Endothelial cell (in vitro differentiated cells): ENCODE measurements around the gene CAMKV. TPM values are rescaled to one million over a fixed set of nuclear protein-coding genes. Genes with fewer than 3 reads are reported as not detected.

Experiments
- DNase-seq: peaks from one replicate; pipeline ENCODE4 v3.0.0; 2021; ENCODE audit warnings: low spot score
- H3K27ac Mint-ChIP-seq: one replicate; pipeline ENCODE4 v1.8.0; 2021; ENCODE audit warnings: mixed read lengths, inconsistent platforms; ENCODE audit not compliant: unreplicated experiment
- H3K27me3 Mint-ChIP-seq: one replicate; pipeline ENCODE4 v1.8.0; 2021; ENCODE audit warnings: mild to moderate bottlenecking, moderate library complexity, mixed read lengths, inconsistent platforms; ENCODE audit not compliant: unreplicated experiment
- H3K36me3 Mint-ChIP-seq: one replicate; pipeline ENCODE4 v1.8.0; 2021; ENCODE audit warnings: mild to moderate bottlenecking, low read depth, mixed read lengths, inconsistent platforms; ENCODE audit not compliant: unreplicated experiment
- H3K4me1 Mint-ChIP-seq: one replicate; pipeline ENCODE4 v1.8.0; 2021; ENCODE audit warnings: mild to moderate bottlenecking, mixed read lengths, inconsistent platforms; ENCODE audit not compliant: unreplicated experiment
- H3K4me3 Mint-ChIP-seq: one replicate; pipeline ENCODE4 v1.8.0; 2021; ENCODE audit warnings: mild to moderate bottlenecking, mixed read lengths, inconsistent platforms; ENCODE audit not compliant: unreplicated experiment
- H3K9me3 Mint-ChIP-seq: one replicate; pipeline ENCODE4 v1.8.0; 2021; ENCODE audit warnings: mixed read lengths, inconsistent platforms; ENCODE audit not compliant: unreplicated experiment
- total RNA-seq: library from RNA; stranded (reverse); fragmentation: NEBNext Ultra II Directional; extraction: Animal tissue kit (Norgen Biotek cat#: 25700); gene quantifications from one replicate; pipeline ENCODE4 v1.2.1, GENCODE V29; 2021; ENCODE audit not compliant: unreplicated experiment
- TF ChIP-seq, protein P1 (sequence below): fragments of 200-600 bp; sonication (generic); IDR thresholded peaks from one replicate; pipeline ENCODE4 v1.5.0; 2021; ENCODE audit warnings: antibody characterized with exemption; ENCODE audit not compliant: unreplicated experiment

CAMKV gene
- total RNA-seq, 1 donor from 2014 or later, result 0.67 TPM

- no peaks in the 10 kb centered on the region for H3K27me3 Mint-ChIP-seq
- H3K27ac Mint-ChIP-seq, result no peak within 1 kb of the TSS
- no peaks in the 10 kb centered on the region for H3K9me3 Mint-ChIP-seq
- TF ChIP-seq, protein P1, sequence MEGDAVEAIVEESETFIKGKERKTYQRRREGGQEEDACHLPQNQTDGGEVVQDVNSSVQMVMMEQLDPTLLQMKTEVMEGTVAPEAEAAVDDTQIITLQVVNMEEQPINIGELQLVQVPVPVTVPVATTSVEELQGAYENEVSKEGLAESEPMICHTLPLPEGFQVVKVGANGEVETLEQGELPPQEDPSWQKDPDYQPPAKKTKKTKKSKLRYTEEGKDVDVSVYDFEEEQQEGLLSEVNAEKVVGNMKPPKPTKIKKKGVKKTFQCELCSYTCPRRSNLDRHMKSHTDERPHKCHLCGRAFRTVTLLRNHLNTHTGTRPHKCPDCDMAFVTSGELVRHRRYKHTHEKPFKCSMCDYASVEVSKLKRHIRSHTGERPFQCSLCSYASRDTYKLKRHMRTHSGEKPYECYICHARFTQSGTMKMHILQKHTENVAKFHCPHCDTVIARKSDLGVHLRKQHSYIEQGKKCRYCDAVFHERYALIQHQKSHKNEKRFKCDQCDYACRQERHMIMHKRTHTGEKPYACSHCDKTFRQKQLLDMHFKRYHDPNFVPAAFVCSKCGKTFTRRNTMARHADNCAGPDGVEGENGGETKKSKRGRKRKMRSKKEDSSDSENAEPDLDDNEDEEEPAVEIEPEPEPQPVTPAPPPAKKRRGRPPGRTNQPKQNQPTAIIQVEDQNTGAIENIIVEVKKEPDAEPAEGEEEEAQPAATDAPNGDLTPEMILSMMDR, result no peak
- DNase-seq, result no peak
- peaks cover 10% of the 10 kb centered on the region for H3K4me1 Mint-ChIP-seq
- H3K36me3 Mint-ChIP-seq, result peaks cover 6% of the 10 kb centered on the region
- no peak within 1 kb of the TSS for H3K4me3 Mint-ChIP-seq
These were observed 56.1 kb downstream of the CAMKV start, which contains the start of gene UBA7 for GRCh38 chr3:49813497-49814174. Gene UBA7, minus strand, starts transcription at chr3:49813953. Its CDS starts 166 bp downstream, at chr3:49813787.

DNA sequence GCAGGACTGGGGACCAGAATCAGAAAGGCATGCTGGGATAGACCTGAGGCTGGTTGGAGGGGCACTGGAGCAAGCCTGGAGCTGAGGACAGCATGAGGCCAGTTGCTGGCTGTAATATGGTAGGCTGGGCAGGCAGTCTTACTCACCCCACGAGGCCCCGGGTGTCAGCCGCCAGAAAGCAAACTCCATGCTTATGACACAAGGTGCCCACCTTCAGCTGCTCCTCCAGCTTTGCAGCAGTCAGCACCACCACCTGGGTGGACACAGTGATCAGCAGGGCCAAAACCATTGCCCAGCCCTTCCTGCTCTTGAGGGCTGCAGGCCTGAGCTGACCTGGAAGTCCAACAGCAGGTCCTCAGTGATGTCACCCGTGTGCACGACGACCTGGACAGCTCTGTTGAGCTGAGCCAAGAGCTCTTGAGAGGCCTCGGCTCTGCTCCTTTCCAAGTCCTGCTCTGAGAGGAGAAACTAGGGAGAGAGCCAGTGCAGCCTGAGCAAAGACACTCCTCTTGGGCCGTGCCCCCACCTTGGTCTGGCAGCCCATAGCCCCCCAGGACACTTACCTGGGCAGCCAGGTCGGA lies 56.7 kb downstream of the CAMKV start:
- H3K4me1 Mint-ChIP-seq, result peaks cover 16% of the 10 kb centered on the region
- H3K27ac Mint-ChIP-seq, result no peak overlapping the region
- TF ChIP-seq, protein P1, result no peak
- H3K4me3 Mint-ChIP-seq, result no peak overlapping the region
- peaks cover 10% of the 10 kb centered on the region for H3K36me3 Mint-ChIP-seq
- no peak for DNase-seq
- no peaks in the 10 kb centered on the region for H3K9me3 Mint-ChIP-seq
- H3K27me3 Mint-ChIP-seq, result peaks cover 3% of the 10 kb centered on the region

Other genes starting within 250 kb of the CAMKV start
- gene APEH, start 195.6 kb downstream of the CAMKV start, total RNA-seq, result 71.1 TPM
- 22.0 TPM for gene MST1, start 180.4 kb downstream of the CAMKV start, total RNA-seq
- 42.3 TPM for gene RNF123, start 180.3 kb downstream of the CAMKV start, total RNA-seq
- 0.56 TPM for gene AMIGO3, start 150.2 kb downstream of the CAMKV start, total RNA-seq
- 21.3 TPM for gene GMPPB, start 146.0 kb downstream of the CAMKV start, total RNA-seq
- 56.4 TPM for gene IP6K1, start 83.4 kb downstream of the CAMKV start, total RNA-seq
- 1.1 TPM for gene CDHR4, start 70.0 kb downstream of the CAMKV start, total RNA-seq
- 57.6 TPM for gene INKA1, start 66.6 kb downstream of the CAMKV start, total RNA-seq
- gene UBA7, start 56.0 kb downstream of the CAMKV start, total RNA-seq, result 6.0 TPM
- 6.2 TPM for gene TRAIP, start 13.3 kb downstream of the CAMKV start, total RNA-seq
- 0.67 TPM for gene MST1R, start 34.0 kb upstream of the CAMKV start, total RNA-seq
- 6.1 TPM for gene MON1A, start 59.9 kb upstream of the CAMKV start, total RNA-seq
- gene RBM6, start 70.2 kb upstream of the CAMKV start, total RNA-seq, result 76.2 TPM
- 219 TPM for gene RBM5, start 219.0 kb upstream of the CAMKV start, total RNA-seq